Breast epithelium (tissue), 3 donors: ENCODE measurements around the gene ABCA3.

ENCODE experiments used
- POLR2AphosphoS5 ChIP-seq, 3 donors: sonication (generic); formaldehyde crosslinking; IDR thresholded peaks; one replicate each; pipeline ENCODE4 v1.6.1; 2017; ENCODE audit warnings: antibody characterized with exemption in 3 of 3
- TF ChIP-seq, protein P1 (sequence below), 3 donors: fragments of 450-650 bp; IDR thresholded peaks; one replicate each; pipeline ENCODE4 v1.5.1; 2016 to 2017; ENCODE audit warnings: antibody characterized with exemption in 3 of 3, mild to moderate bottlenecking in 3 of 3, moderate library complexity in 3 of 3

DNA sequence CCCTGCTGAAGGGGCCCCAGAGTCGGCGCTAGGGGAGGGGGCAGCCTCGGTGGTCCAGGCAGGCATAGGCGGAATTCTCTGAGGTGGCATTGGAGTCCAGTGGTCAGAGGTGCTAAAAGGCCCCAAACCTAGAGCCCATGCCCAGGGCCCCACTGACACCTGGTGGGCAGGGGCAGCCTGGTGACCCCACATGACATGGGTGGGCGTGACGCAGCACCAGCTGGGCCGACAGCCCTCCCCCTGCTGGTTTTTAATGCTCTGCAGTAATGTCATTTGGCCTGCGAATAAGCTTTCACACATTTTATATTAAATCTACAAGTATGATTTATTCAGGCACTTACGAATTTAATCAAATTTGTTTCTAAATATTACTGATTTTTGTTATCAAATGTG lies 70.5 kb downstream of the ABCA3 start:
- no peak for TF ChIP-seq POLR2AphosphoS5 (IDR thresholded peaks at IDR 0.05)
- TF ChIP-seq, protein P1, sequence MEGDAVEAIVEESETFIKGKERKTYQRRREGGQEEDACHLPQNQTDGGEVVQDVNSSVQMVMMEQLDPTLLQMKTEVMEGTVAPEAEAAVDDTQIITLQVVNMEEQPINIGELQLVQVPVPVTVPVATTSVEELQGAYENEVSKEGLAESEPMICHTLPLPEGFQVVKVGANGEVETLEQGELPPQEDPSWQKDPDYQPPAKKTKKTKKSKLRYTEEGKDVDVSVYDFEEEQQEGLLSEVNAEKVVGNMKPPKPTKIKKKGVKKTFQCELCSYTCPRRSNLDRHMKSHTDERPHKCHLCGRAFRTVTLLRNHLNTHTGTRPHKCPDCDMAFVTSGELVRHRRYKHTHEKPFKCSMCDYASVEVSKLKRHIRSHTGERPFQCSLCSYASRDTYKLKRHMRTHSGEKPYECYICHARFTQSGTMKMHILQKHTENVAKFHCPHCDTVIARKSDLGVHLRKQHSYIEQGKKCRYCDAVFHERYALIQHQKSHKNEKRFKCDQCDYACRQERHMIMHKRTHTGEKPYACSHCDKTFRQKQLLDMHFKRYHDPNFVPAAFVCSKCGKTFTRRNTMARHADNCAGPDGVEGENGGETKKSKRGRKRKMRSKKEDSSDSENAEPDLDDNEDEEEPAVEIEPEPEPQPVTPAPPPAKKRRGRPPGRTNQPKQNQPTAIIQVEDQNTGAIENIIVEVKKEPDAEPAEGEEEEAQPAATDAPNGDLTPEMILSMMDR (IDR thresholded peaks at IDR 0.05) = no peak
